ENCODE measurements around the gene FGD4.

FGD4 gene

DNA sequence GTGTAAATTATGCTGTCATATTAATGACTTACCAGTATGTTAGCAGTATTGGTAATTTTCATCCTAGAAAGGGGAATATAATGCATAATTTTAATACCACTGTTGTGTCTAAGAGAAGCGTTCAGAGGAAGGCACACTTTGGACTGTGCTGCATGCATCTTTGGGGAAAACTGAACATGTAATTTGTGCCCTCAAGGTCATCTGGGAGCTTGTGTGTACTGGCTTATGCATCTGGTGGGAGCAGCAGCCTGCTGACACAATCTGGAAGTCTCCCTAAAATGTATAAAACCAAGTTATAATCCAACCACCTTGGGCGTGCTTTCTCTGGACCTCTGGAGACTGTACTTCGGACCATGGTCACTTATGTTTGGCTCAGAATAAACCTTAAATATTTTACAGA, 14.1 kb downstream of the FGD4 start:
- no peak for DNase-seq

DNA sequence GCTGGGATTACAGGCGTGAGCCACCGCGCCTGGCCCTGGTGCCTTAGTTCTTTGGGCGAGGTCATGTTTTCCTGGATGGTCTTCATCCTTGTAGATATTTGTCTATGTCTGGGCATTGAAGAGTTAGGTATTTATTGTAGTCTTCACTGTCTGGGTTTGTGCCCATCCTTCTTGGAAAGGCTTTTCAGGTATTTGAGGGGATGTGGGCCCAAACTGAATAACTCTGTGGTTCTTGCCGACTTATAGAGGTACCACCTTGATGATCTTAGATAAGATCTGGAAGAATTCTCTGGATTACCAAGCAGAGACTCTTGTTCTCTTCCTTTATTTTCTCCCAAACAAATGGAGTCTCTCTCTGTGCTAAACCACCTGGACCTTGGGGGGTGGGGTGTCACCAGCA, 18.9 kb downstream of the FGD4 start:
- no peak for DNase-seq

DNA sequence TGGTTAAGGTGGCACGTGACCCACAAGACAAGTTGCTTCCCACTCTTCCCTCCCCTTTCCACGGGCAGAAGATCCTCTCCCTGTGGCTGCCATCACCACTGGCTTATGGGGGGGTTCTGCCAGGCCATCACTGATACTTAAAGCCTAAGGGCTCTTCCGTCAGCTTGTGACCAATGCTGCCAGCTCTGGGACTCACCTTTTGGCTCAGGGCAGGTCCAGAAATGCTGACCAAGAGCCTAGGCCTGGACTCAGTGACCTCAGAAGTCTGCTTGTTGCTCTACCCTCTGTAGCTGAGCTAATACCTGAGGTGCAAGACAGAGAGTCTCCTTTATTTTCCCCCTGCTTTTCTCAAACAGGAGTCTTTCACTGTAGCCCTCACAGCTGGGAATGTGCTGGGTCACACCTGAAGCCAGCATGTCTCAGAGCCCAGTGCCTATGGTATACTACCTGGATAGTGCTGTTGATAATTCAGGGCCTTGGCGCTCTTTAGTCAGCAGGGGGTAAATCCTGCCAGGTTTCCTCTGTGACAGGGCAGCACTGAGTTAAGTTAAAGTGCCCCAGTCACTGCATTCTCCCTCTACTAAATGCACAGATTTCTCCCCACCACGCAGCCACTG, 19.7 kb downstream of the FGD4 start:
- DNase-seq = no peak

DNA sequence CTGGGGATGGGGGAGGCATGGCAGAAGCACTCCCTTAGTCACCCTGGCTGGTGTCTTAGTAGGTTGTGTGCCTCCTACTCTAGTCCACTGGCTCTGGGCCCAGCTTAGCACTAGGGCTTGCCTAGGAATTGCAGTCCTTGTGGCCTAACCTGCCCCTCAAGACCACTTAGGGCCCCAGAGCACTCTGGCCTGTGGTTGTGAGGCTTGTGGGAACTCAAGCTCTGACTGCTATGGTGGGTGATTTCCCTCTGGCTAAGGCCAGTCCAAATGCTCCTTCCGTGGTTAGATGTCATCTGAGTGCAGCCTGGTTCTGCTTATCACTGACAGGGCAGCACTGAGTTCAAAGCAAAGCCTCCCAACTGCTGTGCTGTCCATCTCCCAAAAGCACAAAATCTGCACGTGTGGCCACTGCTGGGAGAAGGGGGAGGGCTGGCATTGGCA, 20.2 kb downstream of the FGD4 start:
- DNase-seq = no peak

DNA sequence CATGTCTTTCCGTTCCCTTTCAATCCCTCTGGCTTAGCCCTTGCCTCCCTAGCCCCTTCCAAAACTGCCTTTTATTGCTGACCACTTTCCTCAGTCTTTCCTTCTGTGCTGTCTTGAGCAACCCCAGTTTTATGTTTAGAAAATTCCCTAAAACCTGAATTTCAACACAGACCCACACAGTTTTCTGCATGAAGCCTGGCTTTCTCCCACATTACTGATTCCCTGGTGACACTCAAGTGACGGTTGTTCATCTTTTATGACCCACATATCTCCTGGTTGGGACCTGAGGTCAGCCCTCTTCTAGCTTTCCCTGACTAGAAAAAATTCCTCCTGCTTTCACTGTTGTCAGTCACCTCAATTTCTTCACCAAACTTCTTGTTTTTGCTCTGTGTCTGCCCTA, 21.0 kb downstream of the FGD4 start:
- DNase-seq = no peak

DNA sequence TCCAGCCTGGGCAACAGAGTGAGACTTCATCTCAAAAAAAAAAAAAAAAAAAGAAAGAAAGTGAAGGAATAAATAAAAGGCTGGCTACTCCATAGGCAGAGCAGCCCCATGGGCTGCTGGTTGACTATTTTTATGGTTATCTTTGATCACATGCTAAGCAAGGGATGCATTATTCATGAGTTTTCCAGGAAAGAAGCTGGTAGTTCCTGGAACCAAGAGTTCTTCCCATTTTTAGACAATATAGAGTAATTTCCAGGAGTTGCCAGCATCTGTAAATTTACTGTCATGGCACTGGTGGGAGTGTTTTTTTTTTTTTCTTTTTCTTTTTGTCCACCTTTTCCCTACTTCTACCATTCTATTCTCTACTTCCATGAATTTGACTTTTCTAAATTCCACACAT, 24.2 kb downstream of the FGD4 start:
- no peak for DNase-seq

DNA sequence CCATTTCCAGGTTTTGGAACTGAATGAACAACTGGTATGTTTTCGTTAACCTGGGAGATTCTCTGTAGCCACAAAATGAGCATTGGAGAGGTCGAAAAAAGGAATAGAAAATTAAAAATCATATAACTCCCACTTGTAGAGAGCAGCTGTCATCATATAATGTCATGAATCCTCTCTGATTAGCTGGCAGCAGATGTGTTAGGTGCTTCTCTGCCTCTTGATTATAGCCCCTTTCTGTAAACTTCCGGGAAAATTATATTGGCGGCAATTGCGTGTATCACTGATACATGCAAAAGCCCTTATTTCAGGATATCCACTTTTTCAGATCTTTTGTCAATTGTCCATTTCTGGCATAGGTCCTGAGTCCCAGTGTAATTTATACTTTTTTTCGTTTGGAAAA, 31.7 kb downstream of the FGD4 start:
- no peak for DNase-seq

DNA sequence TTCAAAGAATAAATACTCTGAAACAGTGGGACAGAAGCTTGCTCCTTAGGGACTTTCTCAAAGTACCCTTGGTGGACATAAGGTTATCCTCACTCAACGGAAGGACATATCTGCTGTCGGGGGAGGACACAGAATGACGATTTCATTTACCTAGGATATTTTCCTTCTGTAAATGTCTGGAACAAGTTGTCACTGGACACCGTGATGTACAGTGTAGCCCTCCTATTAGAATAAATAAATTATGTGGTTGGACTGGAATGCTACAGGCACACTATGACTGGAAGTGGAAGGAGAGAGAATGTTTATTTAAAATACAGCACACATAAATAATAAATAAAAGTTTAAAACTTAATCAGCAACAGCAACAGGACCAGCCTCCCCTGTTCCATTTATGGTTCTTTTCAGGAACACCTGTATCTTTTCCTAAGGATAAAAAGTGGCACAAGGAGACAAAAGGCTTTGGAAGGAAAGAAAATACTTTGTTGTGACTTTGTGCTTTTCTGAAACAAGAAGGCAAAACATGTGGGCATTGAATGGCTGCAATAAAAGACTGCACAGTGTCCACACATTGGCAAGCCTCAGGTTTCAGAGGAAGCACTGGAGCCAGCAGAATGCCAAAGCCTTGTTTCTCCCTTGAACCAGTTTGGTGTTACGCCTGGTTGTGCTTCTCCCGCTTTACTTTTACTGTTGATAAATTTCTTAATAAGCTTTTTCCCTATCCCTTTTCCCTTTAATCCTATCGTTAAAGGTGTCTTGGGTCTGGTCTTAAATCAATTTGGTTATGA, 36.8 kb downstream of the FGD4 start:
- no peak for DNase-seq

DNA sequence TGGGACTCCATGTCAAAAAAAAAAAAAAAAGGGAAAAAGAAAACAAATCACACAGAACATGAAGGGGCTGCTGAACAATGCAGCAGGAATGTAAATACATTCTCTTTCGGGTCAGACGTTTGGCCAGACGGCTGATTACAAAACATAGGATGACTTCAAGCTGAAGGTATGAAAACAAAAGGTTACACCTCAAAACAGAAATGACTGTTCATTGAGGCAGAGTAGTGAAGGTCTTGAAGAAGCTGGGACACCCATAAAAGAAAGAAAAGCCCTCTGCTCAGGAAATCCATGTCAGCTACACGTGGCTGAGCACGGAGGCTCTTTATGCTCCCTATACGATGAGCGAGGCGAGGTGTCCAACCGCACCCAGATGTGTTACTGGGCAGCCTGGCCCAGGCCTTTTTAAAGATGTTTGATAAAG, 37.7 kb downstream of the FGD4 start:
- no peak for DNase-seq

DNA sequence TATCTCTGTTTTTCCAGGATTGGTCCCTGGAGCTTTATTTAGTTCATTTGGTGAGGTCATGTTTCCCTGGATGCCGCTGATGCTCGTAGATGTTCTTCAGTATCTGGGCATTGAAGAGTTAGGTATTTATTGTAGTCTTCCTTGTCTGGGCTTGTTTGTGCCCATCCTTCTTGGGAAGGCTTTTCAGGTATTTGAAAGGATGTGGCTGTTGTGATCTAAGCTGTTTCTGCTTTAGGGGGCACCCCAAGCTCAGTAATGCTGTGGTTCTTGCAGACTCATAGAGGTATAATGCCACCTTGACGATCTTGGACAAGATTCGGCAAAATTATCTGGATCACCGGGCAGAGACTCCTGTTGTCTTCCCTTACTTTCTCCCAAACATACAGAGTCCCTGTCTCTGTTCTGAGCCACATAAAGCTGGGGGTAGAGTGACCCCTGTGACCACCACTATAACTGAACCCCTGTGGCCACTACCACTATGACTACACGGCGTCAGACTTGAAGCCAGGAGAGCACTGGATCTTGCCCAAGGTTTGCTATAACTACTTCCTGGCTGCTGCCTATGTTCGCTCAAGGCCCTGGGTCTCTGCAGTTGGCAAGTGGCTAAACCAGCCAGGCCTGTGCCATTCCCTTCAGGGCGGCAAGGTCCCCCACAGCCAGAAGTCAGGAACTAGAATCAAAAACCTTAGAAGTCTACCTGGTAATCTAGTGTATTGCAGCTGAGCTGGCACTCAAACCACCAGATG, 40.9 kb downstream of the FGD4 start:
- DNase-seq = no peak

DNA sequence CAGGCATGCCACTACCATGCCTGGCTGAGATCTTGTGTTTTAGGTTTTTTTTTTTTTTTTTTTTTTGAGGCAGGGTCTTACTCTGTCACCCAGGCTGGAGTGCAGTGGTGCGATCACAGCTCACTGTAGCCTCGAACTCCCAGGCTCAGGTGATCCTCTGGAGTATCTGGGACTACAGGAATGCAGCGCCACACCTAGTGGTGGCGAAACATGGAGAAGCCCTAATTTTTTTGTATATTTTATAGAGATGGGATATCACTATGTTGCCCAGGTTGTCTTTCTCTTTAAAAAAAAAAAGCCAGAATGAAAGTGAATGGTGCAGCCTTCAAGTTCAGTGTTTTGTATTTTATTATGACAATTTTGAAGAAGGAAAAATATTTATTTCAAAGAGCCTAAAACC, 44.1 kb downstream of the FGD4 start:
- no peak for DNase-seq

DNA sequence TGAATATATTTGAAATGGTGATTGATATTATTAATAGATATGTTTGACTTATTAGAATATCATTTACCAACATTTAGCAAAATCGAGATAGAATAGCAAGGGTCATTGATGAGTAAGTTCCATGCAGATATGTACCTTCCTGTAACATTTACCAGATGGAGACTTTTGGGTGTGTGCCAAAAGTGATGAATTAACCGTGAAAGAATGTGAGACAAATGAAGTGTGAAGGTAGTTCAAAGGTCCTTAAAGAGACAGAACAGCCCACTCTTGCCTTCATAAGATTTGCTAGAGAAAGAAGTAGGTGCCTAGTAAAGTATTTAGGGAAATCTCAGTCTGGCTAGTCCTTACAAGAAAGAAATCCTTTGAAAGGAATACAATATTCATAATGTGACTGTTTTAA, 45.5 kb downstream of the FGD4 start:
- DNase-seq = no peak

DNA sequence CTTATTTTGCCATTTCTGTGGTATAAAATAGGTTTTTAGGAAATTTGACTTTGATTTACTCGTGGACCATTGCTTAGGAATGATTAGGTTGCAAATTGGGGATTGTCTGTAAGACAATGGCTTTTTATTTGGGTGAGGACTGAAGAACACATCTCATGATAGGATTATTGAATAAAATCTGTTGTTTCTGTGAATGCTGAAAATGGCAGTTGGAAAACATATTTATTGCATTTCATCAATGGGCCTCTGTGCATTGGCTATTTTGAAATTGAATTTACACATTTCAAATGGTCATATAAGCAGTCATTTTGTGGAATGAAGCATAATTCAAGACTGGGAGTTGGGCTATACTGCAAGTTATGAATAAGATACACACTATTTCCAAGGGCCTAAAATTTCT, 46.0 kb downstream of the FGD4 start:
- DNase-seq = no peak

DNA sequence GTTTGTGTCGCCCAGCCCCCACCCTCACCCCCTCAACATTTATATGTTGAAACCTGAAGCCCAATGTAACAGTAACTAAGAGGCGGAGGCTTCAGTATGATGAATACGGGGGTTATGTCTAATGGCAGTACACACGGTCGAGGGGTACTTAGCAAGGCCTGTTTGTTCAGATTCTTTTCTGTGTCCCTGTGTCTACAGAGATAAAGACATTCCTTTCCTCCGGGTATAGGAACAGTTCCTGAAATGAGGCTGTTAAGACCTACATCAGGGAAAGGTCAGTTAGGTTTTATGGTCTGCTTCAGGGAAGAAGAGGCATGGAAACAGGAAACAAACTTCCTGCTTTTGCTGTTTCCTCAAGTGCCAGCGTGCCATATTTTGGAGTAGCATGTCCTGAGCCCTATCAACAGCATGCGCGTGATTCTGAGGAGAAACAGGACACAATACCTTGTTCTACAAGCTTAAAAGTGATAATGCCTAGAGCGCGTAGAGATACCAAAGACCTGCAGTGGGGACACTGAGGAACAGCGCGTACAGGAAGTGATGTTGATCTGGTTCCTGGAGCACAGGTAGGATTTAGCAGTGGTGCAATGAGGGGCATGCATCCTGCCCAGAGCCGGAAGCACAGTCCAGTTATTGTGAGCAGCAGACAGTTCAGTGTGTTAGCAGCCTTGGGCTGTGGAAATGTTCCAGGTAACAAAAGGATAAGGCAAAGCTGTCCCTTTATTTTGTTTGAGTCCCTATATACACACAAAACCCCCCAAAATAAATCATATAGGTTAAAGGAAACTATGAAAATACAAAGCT, 47.2 kb downstream of the FGD4 start:
- no peak for DNase-seq

DNA sequence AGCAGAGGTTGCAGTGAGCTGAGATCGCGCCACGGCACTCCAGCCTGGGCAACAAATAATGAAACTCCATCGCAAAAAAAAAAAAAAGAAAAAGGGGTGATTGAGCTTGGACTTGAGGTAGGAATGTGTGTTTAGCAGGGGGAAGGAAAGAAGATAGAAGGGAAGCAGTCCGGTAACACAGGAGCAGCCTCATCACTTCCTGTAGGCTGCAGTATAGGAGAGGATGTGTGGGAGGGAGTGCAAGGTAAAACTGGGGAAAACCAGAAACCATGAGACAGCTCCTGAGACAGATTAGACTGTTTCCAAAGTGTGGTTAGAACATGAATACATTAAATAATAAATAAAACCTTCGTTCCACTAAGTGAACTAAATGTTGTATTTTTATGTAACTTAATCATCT, 49.2 kb downstream of the FGD4 start:
- no peak for DNase-seq

DNA sequence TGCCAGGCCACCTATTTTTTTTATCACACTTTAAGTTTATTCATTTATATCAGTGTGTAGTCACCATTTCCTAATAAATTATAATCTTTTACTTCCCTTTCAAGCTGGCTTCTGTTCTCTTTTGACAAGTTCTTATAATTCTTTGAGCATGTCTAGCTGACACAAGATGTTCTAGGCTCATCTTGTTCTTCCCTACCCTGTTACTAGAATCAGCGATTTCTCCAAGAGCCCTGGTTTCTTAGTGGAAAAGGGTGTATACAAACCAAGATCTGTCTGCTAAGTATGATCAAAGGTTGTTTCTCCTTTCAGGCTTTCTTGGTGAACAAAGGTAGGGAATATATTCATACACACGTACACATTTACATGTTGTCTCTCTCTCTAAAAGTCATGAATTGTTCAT, 51.0 kb downstream of the FGD4 start:
- no peak for DNase-seq

DNA sequence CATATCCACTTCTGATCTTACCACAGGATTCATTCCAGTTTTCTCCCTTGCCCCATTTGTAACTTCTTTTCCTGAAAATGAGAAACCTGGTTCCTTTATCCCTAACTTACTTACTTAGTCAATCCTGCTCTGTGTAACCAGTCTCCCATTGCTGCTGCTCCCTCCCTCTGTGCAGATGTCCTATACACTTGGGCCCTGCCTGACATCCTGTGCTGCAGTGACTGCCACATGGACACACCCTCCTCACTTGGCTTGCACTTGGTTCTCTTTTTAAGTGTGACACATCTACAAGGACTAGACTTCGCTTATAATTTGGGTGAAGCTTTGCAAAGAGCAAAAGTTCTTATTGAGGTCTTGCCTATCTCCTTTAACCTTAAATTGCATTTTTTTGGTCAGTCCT, 51.4 kb downstream of the FGD4 start:
- no peak for DNase-seq

DNA sequence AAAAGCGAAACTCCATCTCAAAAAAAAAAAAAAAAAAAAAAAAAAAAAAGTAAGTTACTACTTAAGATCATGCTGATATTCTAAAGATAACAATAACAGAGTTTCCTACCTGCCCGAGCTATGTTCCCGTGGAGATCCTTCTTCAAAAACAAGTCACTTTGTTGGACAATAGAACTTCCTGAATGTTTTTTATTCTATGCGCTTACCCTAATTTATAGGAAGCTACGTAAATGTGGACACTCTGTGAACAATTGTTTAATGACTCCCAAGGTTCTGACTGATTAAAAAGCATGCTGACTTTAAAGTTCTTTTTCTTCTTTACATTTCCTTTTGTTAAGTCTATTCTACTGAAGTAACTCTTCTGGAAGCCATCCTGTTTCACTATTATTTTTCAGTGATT, 52.5 kb downstream of the FGD4 start:
- no peak for DNase-seq

DNA sequence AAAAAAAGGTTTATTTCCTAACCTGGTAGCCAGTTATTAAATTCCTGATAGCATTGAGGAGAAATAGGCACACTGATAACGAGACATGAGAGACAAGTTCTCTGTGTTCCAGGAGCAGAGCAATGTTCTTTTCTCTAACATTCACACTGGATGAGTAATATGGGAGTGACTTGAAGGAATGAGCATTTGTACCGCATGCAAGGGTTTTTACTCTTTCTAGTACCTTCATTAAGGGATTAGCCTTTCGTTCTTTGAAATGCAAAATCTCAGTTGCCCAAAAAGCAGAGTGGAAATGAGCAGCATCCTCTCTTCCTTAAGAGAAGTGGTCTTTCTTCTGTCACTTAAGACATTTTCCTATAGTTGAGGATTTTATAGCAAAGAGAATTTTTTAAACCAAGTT, 54.7 kb downstream of the FGD4 start:
- no peak for DNase-seq

DNA sequence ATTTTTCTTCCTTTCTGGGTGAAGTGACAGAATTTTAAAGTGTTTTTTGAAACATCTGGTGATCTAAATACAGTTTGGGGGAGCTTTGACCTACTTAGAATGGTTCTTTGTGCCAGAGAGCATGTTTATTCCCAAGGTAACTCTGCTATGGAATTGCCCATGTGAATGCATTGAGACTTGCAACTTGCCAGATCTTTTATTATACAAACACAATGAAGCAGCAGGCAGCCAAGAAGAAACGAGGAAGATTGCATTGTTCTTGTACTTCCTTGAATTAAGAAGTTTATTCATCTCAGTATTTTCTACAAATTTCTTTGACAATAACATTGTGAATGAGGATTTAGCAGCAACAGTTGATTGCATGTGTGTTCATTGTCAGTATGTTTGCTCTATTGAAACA, 55.5 kb downstream of the FGD4 start:
- DNase-seq = no peak

DNA sequence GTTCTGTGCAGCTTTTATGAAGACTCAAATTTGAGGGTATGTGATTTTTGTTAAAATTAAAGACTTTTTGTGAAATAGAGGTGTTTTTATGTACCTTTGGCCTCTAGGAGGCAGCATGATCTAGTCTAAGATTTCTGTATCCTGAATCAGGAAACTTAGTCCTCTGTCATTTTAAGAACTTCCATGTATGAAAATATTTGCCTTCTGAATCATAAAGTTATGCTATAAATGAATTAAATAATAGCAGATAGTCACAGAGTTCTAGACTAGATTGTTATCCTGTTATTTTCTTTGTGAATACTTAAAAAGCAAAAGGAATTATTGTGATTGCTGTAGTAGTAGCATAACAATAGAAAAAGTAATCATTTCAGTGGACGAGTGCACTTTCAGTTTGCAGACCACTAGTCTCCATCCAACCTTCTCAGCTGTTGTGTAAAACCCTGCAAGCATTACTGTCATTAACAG, 56.3 kb downstream of the FGD4 start:
- no peak for DNase-seq

DNA sequence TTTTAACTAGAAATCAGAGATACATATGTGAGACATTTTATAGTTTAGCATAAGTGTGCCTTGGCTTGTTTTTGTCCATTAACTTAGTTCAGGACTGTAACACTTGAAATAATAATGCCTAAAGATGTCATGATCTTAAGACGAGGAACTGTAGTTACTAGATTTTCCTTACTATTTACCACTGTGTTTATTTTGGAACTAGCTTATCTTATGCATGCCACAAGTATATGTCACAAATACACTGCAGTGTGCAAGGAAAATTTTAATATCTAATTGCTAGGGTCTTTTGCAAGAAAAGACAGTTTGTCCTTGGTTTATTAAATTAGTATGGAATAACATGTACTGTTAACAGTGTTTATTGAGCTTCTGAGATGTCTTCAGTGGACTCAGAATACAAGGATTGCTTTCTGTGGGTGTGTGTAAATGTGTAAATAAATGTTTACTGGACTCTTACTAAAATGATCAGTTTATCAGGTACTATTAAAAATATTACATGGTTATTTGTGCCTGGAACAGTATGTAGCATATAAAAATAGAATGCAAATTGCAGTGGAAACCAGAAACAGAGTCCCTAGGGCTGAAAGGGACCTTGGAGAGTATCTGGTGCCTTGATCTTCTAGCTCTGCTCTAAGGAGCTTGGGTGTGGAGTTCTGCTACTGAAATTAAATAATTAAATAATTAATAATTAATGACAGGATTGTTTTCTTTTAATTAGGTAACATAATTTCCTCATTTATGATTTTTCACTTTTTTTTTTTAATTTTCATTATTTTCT, 58.1 kb downstream of the FGD4 start:
- no peak for DNase-seq
